Renal cortex interstitium (tissue), 15 donors: ENCODE data around the gene GART. TPM values are rescaled to one million over a fixed set of nuclear protein-coding genes. Genes with fewer than 3 reads are reported as not detected.
"Not testable (repeated sequence)": the region's sequence is repeated elsewhere in the genome, so short reads cannot be mapped to it uniquely, and the experiment has no call there.

Experiments
- DNase-seq, 11 donors: peaks; one replicate each; pipeline ENCODE4 v3.0.0-alpha.2; 2013; ENCODE audit warnings: low read depth in 9 of 11, low spot score in 4 of 11; ENCODE audit errors: extremely low read depth in 1 of 11
- long read RNA-seq, 16 experiments: transcript quantifications; one replicate each; lab custom pipeline, GENCODE V29; 2026
- polyA plus RNA-seq, 3 donors: library from polyadenylated mRNA; unstranded; fragments of 120-200 nt; gene quantifications; one replicate each; pipeline ENCODE4 v1.2.1, GENCODE V29; 2013; ENCODE audit not compliant: insufficient read length in 3 of 3

The GART gene
- 10 to 100 TPM; 70.7 to 83.8 (median 77.1) TPM for polyA plus RNA-seq
- long read RNA-seq, donor 1, partial matches to known transcripts: 0 of 8 reads
- long read RNA-seq, donor 1, other reads (novel, unspliced or antisense): 0 of 8 reads
- long read RNA-seq, donor 2, partial matches to known transcripts: 0 of 3 reads
- long read RNA-seq, donor 2, other reads (novel, unspliced or antisense): 0 of 3 reads
- long read RNA-seq, donor 3, transcript GART-201 (11 exons, 2,149 nt): major isoform, 5 of 591 reads
- long read RNA-seq, donor 3, partial matches to known transcripts: 272 of 591 reads
- long read RNA-seq, donor 3, other reads (novel, unspliced or antisense): 308 of 591 reads
- long read RNA-seq, donor 4, partial matches to known transcripts: 79 of 81 reads
- long read RNA-seq, donor 4, other reads (novel, unspliced or antisense): 0 of 81 reads
- long read RNA-seq, donor 5, transcript GART-201 (11 exons, 2,149 nt): major isoform, 8 of 88 reads
- long read RNA-seq, donor 5, partial matches to known transcripts: 75 of 88 reads
- long read RNA-seq, donor 5, other reads (novel, unspliced or antisense): 0 of 88 reads
- long read RNA-seq, donor 6, partial matches to known transcripts: 443 of 461 reads
- long read RNA-seq, donor 6, other reads (novel, unspliced or antisense): 13 of 461 reads
- long read RNA-seq, donor 7, transcript GART-201 (11 exons, 2,149 nt): major isoform, 5 of 14 reads
- long read RNA-seq, donor 7, partial matches to known transcripts: 5 of 14 reads
- long read RNA-seq, donor 7, other reads (novel, unspliced or antisense): 0 of 14 reads
- long read RNA-seq, donor 8, transcript GART-203 (22 exons, 3,341 nt): major isoform, 8 of 665 reads
- long read RNA-seq, donor 8, transcript GART-201 (11 exons, 2,149 nt): minor isoform, 5 of 665 reads
- long read RNA-seq, donor 8, partial matches to known transcripts: 178 of 665 reads
- long read RNA-seq, donor 8, other reads (novel, unspliced or antisense): 474 of 665 reads
- long read RNA-seq, donor 9, partial matches to known transcripts: 0 of 5 reads
- long read RNA-seq, donor 9, other reads (novel, unspliced or antisense): 0 of 5 reads
- long read RNA-seq, donor 10, transcript GART-203 (22 exons, 3,341 nt): major isoform, 5 of 13 reads
- long read RNA-seq, donor 10, partial matches to known transcripts: 5 of 13 reads
- long read RNA-seq, donor 10, other reads (novel, unspliced or antisense): 0 of 13 reads
- long read RNA-seq, donor 11, partial matches to known transcripts: 0 of 6 reads
- long read RNA-seq, donor 11, other reads (novel, unspliced or antisense): 0 of 6 reads
- long read RNA-seq, donor 12, partial matches to known transcripts: 0 of 3 reads
- long read RNA-seq, donor 12, other reads (novel, unspliced or antisense): 0 of 3 reads
- long read RNA-seq, donor 13, transcript GART-203 (22 exons, 3,341 nt): major isoform, 7 of 390 reads
- long read RNA-seq, donor 13, partial matches to known transcripts: 62 of 390 reads
- long read RNA-seq, donor 13, other reads (novel, unspliced or antisense): 319 of 390 reads
- long read RNA-seq, donor 14, transcript GART-203 (22 exons, 3,341 nt): major isoform, 5 of 236 reads
- long read RNA-seq, donor 14, partial matches to known transcripts: 223 of 236 reads
- long read RNA-seq, donor 14, other reads (novel, unspliced or antisense): 5 of 236 reads
- long read RNA-seq, donor 15, partial matches to known transcripts: 75 of 156 reads
- long read RNA-seq, donor 15, other reads (novel, unspliced or antisense): 76 of 156 reads
- long read RNA-seq, donor 16, transcript GART-203 (22 exons, 3,341 nt): major isoform, 12 of 49 reads
- long read RNA-seq, donor 16, partial matches to known transcripts: 31 of 49 reads
- long read RNA-seq, donor 16, other reads (novel, unspliced or antisense): 0 of 49 reads

DNA sequence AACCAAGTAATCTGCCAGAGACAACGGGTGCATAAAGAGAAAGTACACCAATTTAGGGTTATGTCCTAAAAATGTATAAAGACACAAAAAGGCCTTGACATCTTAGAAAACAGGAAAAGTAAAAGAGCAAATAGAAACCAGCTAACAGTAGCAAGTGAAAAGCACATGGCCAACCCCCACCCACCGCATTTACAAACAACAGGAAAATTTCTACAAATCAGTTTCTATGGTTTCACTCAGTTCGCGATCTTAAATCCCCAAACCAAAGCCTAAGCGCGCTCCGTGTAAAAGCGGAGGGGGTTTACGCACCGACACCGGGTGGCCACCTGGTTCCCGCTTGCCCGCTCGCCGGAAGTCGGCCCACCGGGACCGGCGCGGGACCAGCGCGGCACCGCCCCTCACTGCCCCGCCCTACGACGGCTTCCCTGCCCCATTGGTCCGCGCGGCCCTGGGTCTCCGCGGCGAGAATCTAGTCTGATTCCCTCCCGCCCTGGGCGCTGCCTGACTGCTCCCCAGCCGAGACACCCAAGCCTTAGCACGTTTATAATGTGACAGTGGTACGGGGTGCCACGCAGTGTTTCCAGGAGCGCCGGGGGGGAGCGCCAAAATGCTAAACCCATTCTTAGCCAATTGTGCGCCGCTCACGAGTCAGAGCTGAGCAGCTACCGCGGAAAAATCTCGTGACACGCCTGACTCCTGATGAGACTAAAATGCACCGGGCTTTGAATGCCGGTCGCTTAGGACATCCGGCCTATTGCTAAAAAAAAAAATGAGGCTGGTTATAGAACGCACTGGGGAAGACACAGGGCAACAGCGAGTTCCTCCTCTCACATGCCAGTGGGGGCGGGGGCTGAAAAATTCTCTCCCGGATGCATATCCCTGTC, at the start of gene GART:
Gene GART (minus strand): TSS at position 362 of the 884 bp plus-strand sequence. CDS start 2,802 bp downstream, outside the sequence.
- peak; percentile 46 to 78 (median 72) for DNase-seq

- peak; percentile 57 to 89 (median 80) for DNase-seq
These were observed 46.8 kb upstream of the GART start, which contains the start of gene DONSON for GRCh38 chr21:33588485-33589335. TSS of gene DONSON (minus strand) at chr21:33588684. CDS start at chr21:33588641, 43 bp downstream.

DNA sequence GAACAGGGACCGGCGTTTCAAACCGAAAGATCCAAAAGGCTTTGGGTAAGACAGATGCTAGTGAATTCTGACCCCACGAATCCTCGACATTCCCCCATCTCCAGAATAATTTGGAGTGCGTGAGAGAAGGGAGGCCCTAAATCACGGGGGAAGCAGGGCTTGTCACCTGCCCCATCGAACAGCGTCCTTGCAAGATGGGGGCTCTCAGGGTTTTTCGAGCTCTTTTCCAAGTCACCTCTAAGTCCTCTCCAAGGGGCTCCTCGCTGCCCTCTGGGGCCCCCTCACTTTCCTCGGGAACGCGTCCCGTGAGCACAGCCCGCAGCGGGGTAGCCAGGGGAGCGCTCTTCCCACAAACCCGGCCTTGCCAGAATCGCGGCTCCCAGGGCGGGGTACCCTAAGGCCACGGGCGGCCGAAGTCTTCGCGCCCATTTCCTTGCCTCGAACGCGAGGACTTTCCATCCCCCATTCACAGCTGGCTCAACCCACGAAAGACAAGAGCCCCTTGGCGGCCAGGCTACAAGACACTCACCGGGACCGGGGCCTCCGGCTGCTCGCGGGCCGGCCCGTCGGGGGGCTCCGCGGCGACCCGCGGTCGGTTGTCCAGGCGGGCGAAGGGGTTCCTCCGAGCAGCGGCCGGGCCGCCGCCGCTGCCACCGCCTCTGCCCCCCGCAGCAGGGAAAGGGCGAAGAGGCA, 46.0 kb upstream of the GART start:
- DNase-seq: peak in 7 of 11 donors; percentile 15 to 34 (median 20)

DNA sequence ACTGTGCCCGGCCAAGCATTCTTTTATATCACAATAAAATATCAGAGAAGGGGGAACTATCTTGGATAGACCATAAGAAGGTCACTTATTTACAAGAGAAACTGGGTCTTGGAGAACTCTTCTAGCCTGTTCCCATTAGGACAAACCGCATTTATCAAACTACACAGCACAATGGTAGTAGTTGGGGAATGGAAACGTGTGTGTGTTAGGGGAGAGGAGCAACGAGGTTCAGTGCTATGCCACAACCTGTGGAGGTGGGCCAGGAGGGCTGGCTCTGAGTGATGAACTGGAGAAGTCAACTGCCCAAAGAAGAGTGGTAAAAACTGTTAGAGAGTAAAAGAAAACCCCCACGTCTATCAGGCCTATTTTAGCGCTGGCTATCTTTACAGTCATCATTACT, 45.0 kb upstream of the GART start:
- no peak for DNase-seq

DNA sequence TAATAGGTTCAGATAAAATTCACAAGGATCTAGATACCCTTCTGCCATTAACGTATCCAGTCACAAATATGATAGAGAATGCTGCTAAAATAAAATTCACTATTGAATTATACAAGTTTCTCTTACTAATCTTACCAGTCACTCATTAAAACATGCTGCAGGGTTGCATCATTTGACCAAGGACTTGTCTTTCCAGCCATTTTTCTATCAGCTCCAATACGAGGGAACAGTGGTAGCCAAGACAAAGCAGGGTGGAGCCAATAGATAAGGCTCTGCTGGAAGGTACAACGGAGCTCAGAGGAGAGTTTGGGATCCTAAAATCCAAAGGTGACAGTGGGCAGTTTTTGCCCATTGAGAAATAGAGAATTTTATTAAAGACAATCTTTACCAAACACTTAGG, 42.5 kb upstream of the GART start:
- no peak for DNase-seq

- no peak for DNase-seq
These were observed 37.1 kb upstream of the GART start for GRCh38 chr21:33578959-33579542.

- no peak for DNase-seq
These were observed 36.3 kb upstream of the GART start for GRCh38 chr21:33578214-33578613.

DNA sequence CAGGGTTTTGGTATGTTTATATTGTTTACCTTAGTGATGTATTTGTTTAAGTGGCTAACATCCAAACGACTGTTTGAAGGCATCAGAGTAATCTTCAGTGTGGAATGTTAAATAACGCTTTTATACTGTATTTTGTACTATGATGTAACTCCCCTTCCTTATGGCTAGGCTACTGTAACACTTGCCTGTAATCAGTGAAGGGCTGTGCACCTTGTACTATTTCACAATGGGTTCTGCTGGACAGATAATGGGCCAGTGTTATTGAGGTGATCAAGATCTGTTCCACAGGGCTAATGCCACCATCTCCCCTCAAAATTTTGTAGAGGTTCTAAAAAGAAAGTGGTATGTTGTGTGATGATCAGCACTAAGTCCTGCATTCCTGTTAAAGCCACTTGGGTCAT, 34.8 kb upstream of the GART start:
- DNase-seq: not testable (repeated sequence)

DNA sequence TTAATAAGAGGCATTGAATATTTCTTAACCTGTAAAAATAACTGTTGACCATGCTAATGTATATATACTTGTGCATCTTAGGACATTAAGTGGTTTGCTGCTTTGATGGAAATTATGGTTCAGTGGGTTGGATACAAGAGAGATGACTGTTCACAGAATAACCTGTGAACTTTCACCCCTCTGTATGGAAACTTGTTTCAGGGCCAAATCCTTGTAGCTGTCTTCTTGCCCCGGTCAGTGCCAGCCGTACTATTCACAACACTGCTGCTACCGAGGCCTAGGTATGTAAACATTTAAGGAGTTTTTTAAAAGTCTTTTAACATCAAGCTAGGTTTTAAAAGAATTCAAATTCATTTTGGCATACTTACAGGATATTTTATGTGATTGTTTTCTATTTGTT, 30.4 kb upstream of the GART start:
- no peak for DNase-seq

DNA sequence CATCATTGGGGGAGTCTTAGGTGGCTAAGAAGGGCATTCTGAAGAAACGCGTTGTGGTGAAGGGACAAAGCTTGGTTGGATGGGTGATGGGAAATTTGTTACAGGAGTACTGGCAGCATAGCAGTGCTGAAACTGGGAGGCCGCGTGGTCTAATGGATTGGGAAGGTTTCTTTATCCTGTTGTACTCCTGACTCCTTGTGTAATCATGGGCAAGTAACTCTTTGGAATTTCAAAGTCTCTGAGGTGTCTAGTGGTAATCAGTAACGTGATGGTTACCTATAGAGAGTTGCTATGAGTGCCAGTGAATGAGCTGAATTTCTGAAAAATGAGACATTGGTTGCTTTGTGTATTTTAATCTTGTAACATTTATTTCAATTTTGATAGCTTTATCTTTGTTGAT, 28.1 kb upstream of the GART start:
- DNase-seq: no peak

- DNase-seq: no peak
These were observed 26.5 kb upstream of the GART start for GRCh38 chr21:33568448-33568847.

GRCh38 chr21:33567914-33568313, 26.0 kb upstream of the GART start:
- no peak for DNase-seq

DNA sequence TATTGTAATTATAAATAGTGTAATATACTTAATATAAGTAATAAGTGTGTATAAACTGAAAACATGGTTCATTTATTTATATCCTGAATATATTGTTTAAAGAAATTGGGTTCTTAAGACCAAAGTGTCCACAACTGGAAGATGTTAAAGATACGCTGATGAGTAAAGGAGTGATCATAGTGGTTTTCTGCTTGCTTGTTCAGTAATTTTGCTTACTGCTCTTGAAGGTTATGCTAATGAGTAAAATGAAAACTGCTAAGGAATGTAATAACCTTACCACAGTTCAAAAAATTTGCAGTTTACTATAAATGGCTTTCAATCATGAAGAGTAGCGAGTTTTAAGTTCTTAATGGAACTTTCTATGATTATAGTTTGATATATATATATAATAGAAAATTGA, 24.6 kb upstream of the GART start:
- DNase-seq: no peak

GRCh38 chr21:33562389-33562788, 20.5 kb upstream of the GART start:
- DNase-seq: no peak

GRCh38 chr21:33561373-33561772, 19.5 kb upstream of the GART start:
- DNase-seq: no peak
